K562 (cell line): ENCODE data around the gene CCDC136. TPM values are rescaled to one million over a fixed set of nuclear protein-coding genes. Genes with fewer than 3 reads are reported as not detected.

Experiments used
- GTF2E2 ChIP-seq: fragments of 200-800 bp; sonication (Bioruptor generic); IDR thresholded peaks from 2 replicates; pipeline ENCODE4 v1.6.1; 2016; ENCODE audit warnings: missing genetic modification characterization, missing compliant biosample characterization
- HLTF ChIP-seq: fragments of 450-650 bp; IDR thresholded peaks from 2 replicates; pipeline ENCODE4 v1.6.1; 2016
- PHTF2 ChIP-seq: fragments of 250-450 bp; sonication (Bioruptor Pico); IDR thresholded peaks from 2 replicates; pipeline ENCODE4 v1.5.0; 2021; ENCODE audit warnings: mild to moderate bottlenecking
- POLR3G ChIP-seq: IDR thresholded peaks from 2 replicates; pipeline ENCODE4 v1.6.1; 2011; ENCODE audit not compliant: insufficient read length, insufficient replicate concordance; ENCODE audit errors: extremely low read depth
- RAD51 ChIP-seq: fragments of 450-650 bp; IDR thresholded peaks from 2 replicates; pipeline ENCODE4 v1.7.1; 2016; ENCODE audit warnings: low read depth, mild to moderate bottlenecking, borderline replicate concordance
- SIN3B ChIP-seq: fragments of 450-650 bp; IDR thresholded peaks from 2 replicates; pipeline ENCODE4 v1.6.1; 2017; ENCODE audit warnings: low read depth, mild to moderate bottlenecking, moderate library complexity
- SMAD3 ChIP-seq: fragments of 450-650 bp; formaldehyde crosslinking; conservative IDR thresholded peaks from 2 replicates; pipeline ENCODE4 v1.4.0; 2020; ENCODE audit warnings: mild to moderate bottlenecking
- ZNF212 ChIP-seq: fragments of 450-650 bp; formaldehyde crosslinking; IDR thresholded peaks from 2 replicates; pipeline ENCODE4 v1.4.0; 2020; ENCODE audit warnings: mild to moderate bottlenecking
- polyA plus RNA-seq, 8 experiments: library from polyadenylated mRNA; depleted of rRNA in 4 of 8; stranded (reverse) in 5 of 8; unstranded in 3 of 8; fragments of >200 nt; fragmentation: Nextera tagmentation in 2 of 8; fragmentation: Illumina TruSeq in 1 of 8; extraction: Ambion mirVana in 2 of 8; extraction: Trizol in 1 of 8; gene quantifications; 2 replicates each; pipeline versions ENCODE4 v1.2.1 to v1.2.3, GENCODE V29; 2011 to 2014; ENCODE audit warnings: inconsistent platforms in 1 of 8, missing spikeins in 1 of 8
- total RNA-seq, 7 experiments: library from RNA; depleted of rRNA in 6 of 7; stranded (reverse); fragments of >200 nt in 6 of 7; fragmentation: Illumina TruSeq in 2 of 7; extraction: Trizol in 2 of 7; gene quantifications; 2 replicates each; pipeline versions ENCODE4 v1.2.1 to v1.2.3, GENCODE V29; 2011 to 2021; ENCODE audit warnings: low replicate concordance in 1 of 7
- TF ChIP-seq, protein P1 (sequence below): IDR thresholded peaks from 2 replicates; pipeline ENCODE4 v1.6.1; 2011; ENCODE audit warnings: borderline replicate concordance, low read depth, mild to moderate bottlenecking, moderate library complexity, low read length; ENCODE audit not compliant: insufficient read depth, poor library complexity, severe bottlenecking
- TF ChIP-seq, protein P2 (sequence below): sonication (generic); formaldehyde crosslinking; IDR thresholded peaks from 2 replicates; pipeline ENCODE4 v1.8.1; 2023; ENCODE audit warnings: mild to moderate bottlenecking, missing genetic modification reagents
- TF ChIP-seq, protein P3 (sequence below): fragments of 250-450 bp; sonication (Bioruptor Pico); IDR thresholded peaks from 2 replicates; pipeline ENCODE4 v1.5.0; 2021; ENCODE audit warnings: mild to moderate bottlenecking, borderline replicate concordance
- TF ChIP-seq, protein P4 (sequence below): fragments of 250-450 bp; sonication (Bioruptor Pico); IDR thresholded peaks from 2 replicates; pipeline ENCODE4 v1.9.0; 2021; ENCODE audit warnings: mild to moderate bottlenecking
- TF ChIP-seq, protein P5 (sequence below): IDR thresholded peaks from 2 replicates; pipeline ENCODE4 v1.6.1; 2014; ENCODE audit warnings: antibody characterized with exemption
- TF ChIP-seq, protein P6 (sequence below), 2 experiments: fragments of 200-800 bp in 1 of 2; sonication (Bioruptor generic) in 1 of 2; sonication (generic) in 1 of 2; formaldehyde crosslinking in 1 of 2; IDR thresholded peaks in 1 of 2; conservative IDR thresholded peaks in 1 of 2; 2 replicates each; pipeline versions ENCODE4 v1.5.0 to v1.6.1; 2016 to 2020; ENCODE audit warnings: missing compliant biosample characterization in 1 of 2, missing genetic modification characterization in 1 of 2, missing genetic modification reagents in 1 of 2

Gene CCDC136
- total and polyA plus RNA-seq, 9 of the 15 experiments (the other 6 are each of a cell fraction or from before 2014, with no cell fraction given): 2.4 to 40.8 (median 26.5) TPM

DNA sequence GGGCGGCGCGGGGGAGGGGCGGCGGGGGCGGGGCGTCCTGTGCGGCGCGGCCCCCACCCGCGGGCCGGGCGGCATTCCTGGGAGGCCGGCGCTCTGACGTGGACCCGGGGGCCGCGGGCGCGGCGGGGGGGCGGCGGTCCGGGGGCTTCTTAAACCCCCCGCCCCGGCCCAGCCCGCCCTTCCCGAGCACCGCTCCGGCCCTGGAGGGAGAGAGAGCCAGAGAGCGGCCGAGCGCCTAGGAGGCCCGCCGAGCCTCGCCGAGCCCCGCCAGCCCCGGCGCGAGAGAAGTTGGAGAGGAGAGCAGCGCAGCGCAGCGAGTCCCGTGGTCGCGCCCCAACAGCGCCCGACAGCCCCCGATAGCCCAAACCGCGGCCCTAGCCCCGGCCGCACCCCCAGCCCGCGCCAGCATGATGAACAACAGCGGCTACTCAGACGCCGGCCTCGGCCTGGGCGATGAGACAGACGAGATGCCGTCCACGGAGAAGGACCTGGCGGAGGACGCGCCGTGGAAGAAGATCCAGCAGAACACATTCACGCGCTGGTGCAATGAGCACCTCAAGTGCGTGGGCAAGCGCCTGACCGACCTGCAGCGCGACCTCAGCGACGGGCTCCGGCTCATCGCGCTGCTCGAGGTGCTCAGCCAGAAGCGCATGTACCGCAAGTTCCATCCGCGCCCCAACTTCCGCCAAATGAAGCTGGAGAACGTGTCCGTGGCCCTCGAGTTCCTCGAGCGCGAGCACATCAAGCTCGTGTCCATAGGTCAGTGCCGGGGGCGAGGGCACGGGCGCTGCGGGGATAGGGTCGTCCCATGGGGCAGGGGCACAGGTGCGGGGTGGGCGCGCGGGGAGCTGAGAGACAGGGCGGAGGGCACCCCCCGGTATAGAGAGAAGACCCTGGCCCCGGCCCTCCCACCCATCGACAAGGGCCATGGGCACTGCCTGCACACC, 38.7 kb downstream of the CCDC136 start, which contains the start of gene FLNC (continued):
- TF ChIP-seq, protein P1, sequence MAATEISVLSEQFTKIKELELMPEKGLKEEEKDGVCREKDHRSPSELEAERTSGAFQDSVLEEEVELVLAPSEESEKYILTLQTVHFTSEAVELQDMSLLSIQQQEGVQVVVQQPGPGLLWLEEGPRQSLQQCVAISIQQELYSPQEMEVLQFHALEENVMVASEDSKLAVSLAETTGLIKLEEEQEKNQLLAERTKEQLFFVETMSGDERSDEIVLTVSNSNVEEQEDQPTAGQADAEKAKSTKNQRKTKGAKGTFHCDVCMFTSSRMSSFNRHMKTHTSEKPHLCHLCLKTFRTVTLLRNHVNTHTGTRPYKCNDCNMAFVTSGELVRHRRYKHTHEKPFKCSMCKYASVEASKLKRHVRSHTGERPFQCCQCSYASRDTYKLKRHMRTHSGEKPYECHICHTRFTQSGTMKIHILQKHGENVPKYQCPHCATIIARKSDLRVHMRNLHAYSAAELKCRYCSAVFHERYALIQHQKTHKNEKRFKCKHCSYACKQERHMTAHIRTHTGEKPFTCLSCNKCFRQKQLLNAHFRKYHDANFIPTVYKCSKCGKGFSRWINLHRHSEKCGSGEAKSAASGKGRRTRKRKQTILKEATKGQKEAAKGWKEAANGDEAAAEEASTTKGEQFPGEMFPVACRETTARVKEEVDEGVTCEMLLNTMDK: no peak
- TF ChIP-seq, protein P2, sequence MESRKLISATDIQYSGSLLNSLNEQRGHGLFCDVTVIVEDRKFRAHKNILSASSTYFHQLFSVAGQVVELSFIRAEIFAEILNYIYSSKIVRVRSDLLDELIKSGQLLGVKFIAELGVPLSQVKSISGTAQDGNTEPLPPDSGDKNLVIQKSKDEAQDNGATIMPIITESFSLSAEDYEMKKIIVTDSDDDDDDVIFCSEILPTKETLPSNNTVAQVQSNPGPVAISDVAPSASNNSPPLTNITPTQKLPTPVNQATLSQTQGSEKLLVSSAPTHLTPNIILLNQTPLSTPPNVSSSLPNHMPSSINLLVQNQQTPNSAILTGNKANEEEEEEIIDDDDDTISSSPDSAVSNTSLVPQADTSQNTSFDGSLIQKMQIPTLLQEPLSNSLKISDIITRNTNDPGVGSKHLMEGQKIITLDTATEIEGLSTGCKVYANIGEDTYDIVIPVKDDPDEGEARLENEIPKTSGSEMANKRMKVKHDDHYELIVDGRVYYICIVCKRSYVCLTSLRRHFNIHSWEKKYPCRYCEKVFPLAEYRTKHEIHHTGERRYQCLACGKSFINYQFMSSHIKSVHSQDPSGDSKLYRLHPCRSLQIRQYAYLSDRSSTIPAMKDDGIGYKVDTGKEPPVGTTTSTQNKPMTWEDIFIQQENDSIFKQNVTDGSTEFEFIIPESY (CRISPR knock-in tag): no peak
- TF ChIP-seq ZNF212 (CRISPR knock-in tag) (no peak), GTF2E2 (tag) (0 out of 2 replicates have a peak, but pooled peaks have one; percentile 49), RAD51 (no peak), SMAD3 (no peak), PHTF2 (CRISPR knock-in tag) (no peak), POLR3G (no peak), SIN3B (no peak), HLTF (0 out of 2 replicates have a peak, but pooled peaks have one; percentile 60)
- TF ChIP-seq, protein P3, sequence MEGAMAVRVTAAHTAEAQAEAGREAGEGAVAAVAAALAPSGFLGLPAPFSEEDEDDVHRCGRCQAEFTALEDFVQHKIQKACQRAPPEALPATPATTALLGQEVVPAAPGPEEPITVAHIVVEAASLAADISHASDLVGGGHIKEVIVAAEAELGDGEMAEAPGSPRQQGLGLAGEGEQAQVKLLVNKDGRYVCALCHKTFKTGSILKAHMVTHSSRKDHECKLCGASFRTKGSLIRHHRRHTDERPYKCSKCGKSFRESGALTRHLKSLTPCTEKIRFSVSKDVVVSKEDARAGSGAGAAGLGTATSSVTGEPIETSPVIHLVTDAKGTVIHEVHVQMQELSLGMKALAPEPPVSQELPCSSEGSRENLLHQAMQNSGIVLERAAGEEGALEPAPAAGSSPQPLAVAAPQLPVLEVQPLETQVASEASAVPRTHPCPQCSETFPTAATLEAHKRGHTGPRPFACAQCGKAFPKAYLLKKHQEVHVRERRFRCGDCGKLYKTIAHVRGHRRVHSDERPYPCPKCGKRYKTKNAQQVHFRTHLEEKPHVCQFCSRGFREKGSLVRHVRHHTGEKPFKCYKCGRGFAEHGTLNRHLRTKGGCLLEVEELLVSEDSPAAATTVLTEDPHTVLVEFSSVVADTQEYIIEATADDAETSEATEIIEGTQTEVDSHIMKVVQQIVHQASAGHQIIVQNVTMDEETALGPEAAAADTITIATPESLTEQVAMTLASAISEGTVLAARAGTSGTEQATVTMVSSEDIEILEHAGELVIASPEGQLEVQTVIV (CRISPR knock-in tag): no peak
- TF ChIP-seq, protein P4, sequence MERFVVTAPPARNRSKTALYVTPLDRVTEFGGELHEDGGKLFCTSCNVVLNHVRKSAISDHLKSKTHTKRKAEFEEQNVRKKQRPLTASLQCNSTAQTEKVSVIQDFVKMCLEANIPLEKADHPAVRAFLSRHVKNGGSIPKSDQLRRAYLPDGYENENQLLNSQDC: 0 out of 2 replicates have a peak, but pooled peaks have one; percentile 45
- TF ChIP-seq, protein P5, sequence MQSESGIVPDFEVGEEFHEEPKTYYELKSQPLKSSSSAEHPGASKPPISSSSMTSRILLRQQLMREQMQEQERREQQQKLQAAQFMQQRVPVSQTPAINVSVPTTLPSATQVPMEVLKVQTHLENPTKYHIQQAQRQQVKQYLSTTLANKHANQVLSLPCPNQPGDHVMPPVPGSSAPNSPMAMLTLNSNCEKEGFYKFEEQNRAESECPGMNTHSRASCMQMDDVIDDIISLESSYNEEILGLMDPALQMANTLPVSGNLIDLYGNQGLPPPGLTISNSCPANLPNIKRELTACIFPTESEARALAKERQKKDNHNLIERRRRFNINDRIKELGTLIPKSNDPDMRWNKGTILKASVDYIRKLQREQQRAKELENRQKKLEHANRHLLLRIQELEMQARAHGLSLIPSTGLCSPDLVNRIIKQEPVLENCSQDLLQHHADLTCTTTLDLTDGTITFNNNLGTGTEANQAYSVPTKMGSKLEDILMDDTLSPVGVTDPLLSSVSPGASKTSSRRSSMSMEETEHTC: no peak
- TF ChIP-seq, protein P6, sequence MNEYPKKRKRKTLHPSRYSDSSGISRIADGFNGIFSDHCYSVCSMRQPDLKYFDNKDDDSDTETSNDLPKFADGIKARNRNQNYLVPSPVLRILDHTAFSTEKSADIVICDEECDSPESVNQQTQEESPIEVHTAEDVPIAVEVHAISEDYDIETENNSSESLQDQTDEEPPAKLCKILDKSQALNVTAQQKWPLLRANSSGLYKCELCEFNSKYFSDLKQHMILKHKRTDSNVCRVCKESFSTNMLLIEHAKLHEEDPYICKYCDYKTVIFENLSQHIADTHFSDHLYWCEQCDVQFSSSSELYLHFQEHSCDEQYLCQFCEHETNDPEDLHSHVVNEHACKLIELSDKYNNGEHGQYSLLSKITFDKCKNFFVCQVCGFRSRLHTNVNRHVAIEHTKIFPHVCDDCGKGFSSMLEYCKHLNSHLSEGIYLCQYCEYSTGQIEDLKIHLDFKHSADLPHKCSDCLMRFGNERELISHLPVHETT (CRISPR knock-in tag; conservative IDR thresholded peaks at IDR 0.05 in 1 of 2, IDR thresholded peaks at IDR 0.05 in 1 of 2): peak in 1 of 2 experiments; percentile 5; a peak in 1 of 4 replicates
